Ecto neural progenitor cell (in vitro differentiated cells): ENCODE data around the gene TAS1R2.
"Not testable (repeated sequence)": the region's sequence is repeated elsewhere in the genome, so short reads cannot be mapped to it uniquely, and the experiment has no call there.

ENCODE experiments used
- DNase-seq: peaks from one replicate; pipeline ENCODE4 v3.0.0-alpha.2; 2018; ENCODE audit warnings: low spot score

Gene TAS1R2

GRCh38 chr1:18883636-18884418 is 24.4 kb upstream of the TAS1R2 start:
- peak; percentile 85 for DNase-seq

- no peak for DNase-seq
Observed at GRCh38 chr1:18883079-18883478, 23.6 kb upstream of the TAS1R2 start.

- DNase-seq = no peak
Observed at GRCh38 chr1:18882486-18882885, 23.0 kb upstream of the TAS1R2 start.

- DNase-seq = no peak
Observed at GRCh38 chr1:18881642-18882431, 22.4 kb upstream of the TAS1R2 start.

DNA sequence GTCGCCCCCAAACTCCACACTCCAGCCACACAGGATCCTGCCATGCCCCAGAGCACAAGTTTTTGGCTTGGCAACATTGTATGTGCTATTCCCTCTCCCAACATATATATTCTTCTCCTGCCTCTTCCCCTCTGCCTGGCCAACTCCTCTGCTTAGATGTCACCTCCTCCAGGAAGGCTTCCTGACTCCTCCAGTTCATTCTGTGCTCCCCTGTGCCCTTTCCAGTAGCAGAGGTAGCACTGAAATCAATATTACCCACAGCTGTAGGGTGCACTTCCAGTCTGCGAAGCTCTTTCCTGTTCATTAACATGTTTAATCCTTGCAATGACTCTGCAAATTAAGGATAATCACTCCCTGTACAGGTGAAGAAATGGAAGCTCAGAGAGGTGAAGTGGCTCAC is 21.7 kb upstream of the TAS1R2 start:
- no peak for DNase-seq

GRCh38 chr1:18880585-18880984 is 21.1 kb upstream of the TAS1R2 start:
- DNase-seq = no peak

DNA sequence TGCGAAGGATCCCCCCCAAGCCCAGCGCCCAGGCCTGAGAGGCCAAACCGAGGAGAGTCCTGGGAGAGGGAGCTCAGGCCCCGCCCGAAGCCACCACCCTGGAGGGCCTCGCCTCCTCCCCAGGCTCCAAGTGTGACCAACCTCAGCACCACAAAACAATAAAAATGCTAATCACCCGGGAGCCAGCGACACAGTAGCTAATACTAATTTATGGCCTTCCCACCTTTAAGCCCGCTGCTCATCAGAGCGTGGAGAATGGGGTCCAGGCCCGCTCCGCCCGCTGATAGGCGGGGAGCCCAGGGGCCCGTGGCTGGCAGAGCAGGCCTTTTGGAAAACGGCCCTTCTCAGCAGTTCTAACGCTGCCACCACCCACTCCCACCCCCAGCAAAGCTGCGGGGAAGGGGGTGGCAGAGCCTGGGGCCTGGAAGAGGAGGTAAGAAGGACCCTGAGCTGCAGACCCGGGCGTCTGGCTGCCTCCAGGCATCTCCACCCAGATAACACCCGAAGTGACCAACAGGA is 20.4 kb upstream of the TAS1R2 start:
- no peak for DNase-seq

DNA sequence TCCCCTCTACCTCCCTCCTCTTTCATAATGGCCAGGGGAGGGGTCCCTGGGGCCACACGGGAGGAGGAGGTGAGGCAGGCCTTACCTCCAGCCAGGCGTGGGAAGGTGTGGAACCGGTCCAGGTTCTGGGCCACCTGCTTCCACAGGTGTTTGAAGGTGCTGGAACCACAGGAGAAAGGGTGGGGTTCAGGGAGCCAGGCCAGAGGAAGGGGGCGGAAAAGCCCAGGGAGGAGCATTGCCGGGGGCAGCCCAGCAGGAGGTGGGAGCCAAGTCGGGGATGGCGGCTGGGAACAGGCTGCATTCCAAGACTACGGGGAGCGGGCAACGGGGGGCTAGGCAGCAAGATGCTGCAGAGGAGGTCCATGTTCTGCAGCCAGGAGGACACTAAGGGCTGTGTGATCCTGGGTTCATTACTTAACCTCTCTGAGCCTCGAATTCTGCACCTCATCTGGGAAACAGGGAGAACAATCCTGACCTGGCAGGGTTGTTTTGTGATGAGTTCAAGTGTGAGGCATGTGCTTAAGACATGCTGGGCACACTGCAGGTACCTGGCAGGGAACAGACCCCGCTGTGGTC is 19.8 kb upstream of the TAS1R2 start:
- DNase-seq = no peak

GRCh38 chr1:18878538-18879214 is 19.2 kb upstream of the TAS1R2 start:
- DNase-seq = no peak

- DNase-seq = no peak
Observed at GRCh38 chr1:18877282-18877681, 17.8 kb upstream of the TAS1R2 start.

GRCh38 chr1:18876210-18876609 is 16.8 kb upstream of the TAS1R2 start:
- no peak for DNase-seq

DNA sequence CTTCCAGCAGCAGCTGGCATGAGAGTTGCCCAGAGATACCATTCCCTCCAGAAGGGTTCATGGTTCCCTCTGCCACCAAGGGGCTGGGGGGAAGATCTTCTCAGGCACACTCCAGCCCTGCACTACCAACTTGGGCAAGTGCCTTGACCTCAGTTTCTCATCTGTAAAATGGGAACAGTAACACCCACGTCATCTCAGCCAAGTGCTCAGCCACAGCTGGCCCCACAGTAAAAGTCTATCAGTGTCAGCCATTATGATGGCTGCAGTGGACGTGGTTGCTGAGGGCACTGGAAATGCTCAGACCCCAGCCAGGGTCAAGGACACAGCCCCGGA is 16.3 kb upstream of the TAS1R2 start:
- no peak for DNase-seq

GRCh38 chr1:18875107-18875795 is 15.8 kb upstream of the TAS1R2 start:
- peak; percentile 93 for DNase-seq

- DNase-seq = no peak
Observed at GRCh38 chr1:18874600-18874999, 15.1 kb upstream of the TAS1R2 start.

DNA sequence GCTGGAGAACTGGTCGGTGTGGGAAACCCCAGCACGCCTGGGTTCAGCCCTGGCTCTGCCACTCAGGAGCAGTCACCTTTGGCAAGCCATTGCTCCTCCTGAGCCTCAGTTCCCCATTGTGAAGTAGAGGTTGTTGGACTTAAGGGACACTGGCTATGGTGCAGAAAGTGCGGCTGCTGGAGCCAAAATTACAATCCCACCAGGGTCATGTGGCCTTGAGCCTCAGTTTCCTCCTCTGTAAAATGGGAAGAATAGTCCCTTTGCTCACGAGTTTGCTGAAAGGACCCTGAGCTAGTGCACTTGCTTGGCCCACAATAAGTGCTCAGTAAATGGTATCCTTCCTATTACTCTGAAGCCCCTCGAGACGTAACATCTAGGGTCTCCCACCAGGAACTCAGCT is 14.6 kb upstream of the TAS1R2 start:
- no peak for DNase-seq

DNA sequence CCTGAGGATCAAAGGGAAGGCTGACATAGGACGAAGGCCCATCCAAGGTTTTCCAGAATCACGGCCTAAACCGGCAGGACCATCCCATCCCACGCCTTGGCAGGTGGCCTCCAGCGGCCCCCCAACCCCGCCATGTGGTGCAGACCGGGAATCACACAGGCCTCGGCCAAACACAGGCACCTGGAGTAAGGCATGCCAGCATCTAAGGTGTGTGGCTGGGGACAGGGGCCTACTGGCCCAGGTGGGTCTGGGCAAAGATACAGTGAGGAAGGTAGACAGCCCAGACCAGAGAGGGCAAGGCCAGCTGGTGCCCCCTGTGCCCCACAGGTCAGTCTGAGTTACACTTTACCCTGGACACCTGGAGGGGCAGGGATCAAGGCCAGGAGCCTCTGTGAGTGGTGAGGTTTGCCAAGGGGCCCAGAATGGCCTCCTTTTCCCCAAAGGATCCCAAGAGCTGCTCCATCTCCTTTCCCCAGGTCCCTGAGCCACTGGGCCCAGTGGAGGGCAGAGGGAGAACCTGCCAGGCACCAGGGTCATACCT is 12.7 kb upstream of the TAS1R2 start:
- no peak for DNase-seq

- DNase-seq = no peak
Observed at GRCh38 chr1:18871401-18872070, 12.1 kb upstream of the TAS1R2 start.

GRCh38 chr1:18870957-18871356 is 11.5 kb upstream of the TAS1R2 start:
- DNase-seq = no peak

GRCh38 chr1:18870595-18870865 is 11.1 kb upstream of the TAS1R2 start:
- DNase-seq = not testable (repeated sequence)

DNA sequence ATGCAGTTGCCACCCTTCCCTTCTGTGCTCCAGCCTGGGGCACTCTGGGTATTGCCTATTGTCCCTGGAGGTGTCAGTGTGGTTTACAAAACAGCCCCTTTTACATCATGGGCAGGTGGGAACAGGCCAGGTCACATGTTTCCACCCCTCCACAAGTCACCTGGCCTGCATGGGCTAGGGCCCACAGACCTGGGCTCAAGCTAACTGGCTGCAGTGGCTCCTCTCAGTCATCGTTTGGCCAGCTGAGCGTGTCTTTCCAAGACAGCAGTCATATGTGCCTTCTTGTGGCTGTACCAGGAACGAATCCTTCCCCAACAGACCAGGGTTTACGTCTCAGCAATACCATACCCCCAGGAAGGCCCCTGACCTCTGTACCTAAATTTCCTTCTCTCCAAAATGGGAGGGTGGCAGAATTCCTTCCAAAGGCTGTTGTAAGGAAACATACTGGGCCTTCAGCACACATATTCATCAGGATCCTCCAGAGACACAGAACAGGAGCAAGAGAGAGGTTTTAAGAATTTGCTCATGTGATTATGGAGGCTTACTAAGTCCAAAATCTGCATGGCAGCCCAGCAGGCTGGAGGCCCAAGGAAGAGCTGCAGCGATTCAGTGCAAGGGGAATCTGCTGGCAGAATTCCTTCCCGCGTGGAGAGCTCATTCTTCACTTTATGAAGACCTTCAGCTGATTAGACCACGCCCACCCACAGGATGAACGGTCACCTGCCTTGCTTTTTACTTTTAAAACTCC is 10.6 kb upstream of the TAS1R2 start:
- no peak for DNase-seq
